HG03135 (cell line): ENCODE measurements around the gene SLC39A7.

Experiments
- ATAC-seq: cut with Tn5 transposase; IDR thresholded peaks from one replicate; pipeline ENCODE4 v1.9.1; 2021; ENCODE audit warnings: mild to moderate bottlenecking, moderate library complexity; ENCODE audit not compliant: unreplicated experiment

SLC39A7 gene

GRCh38 chr6:33200219-33201146 lies at the start of gene SLC39A7, which contains the start of gene RXRB:
TSS of gene SLC39A7 (plus strand) at chr6:33200867. CDS start at chr6:33201246, 379 bp downstream.
TSS of gene RXRB (minus strand) at chr6:33200665. CDS start at chr6:33200476, 189 bp downstream.
- ATAC-seq = peak; percentile 54

GRCh38 chr6:33151050-33151449 lies 49.6 kb upstream of the SLC39A7 start:
- no peak for ATAC-seq

GRCh38 chr6:33154349-33154748 lies 46.3 kb upstream of the SLC39A7 start:
- no peak for ATAC-seq

DNA sequence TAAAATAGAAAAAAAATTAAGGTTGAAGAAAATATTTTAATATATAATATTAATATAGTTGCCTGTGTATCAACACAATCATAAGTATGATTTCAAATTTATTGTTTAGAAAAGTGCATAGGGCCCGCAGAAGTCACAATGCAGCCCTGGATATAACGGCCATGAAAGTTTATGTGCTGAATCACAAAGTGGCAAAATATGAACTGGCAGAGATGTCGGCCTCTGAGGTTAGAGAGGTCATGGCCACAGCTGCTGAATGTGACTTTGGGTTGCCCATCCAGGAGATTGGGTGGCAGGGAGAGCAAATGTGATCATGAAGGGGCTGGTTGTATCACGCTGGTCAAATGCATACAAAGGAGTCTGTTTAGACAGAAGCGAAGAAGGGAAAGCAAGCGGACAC lies 44.1 kb upstream of the SLC39A7 start:
- ATAC-seq = no peak

- no peak for ATAC-seq
These were observed 43.7 kb upstream of the SLC39A7 start for GRCh38 chr6:33156964-33157363.

DNA sequence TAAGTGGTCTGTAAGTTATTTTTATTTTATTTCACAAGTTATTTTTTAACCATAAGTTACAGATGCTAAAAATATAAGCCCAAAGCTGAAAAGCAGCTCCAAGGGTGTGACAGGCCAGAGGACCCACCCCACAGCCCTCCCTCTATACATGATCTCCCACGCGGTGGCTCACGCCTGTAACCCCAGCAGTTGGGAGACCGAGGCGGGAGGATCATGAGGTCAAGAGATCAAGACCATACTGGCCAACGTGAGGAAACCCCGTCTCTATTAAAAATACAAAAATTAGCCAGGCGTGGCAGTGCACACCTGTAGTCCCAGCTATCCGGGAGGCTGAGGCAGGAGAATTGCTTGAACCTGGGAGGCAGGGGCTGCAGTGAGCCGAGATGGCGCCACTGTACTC lies 40.6 kb upstream of the SLC39A7 start:
- no peak for ATAC-seq

- no peak for ATAC-seq
These were observed 39.8 kb upstream of the SLC39A7 start for GRCh38 chr6:33160728-33161344.

- ATAC-seq = no peak
These were observed 39.0 kb upstream of the SLC39A7 start for GRCh38 chr6:33161354-33162331.

DNA sequence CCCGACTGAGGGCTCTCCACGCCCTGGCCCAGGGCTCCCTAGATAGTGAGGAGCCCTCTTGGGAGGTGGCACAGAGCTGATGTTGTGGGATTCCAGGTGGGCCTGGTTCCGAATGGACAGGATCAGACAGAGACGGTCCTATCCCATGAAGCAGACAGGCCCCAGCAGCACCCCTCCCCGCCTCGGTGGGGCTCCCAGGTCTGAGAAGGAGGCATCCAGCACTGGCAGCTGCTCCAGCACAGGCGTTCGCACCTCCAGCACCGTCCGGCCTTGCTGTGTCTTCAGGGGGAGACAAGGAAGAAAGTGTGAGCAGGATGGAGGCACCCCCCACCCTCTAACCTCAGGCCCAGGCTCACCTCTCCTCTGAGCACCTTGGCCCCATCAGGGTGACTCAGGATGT lies 37.1 kb upstream of the SLC39A7 start:
- no peak for ATAC-seq

GRCh38 chr6:33164176-33164575 lies 36.5 kb upstream of the SLC39A7 start:
- ATAC-seq = no peak

GRCh38 chr6:33164665-33165373 lies 35.8 kb upstream of the SLC39A7 start:
- no peak for ATAC-seq

DNA sequence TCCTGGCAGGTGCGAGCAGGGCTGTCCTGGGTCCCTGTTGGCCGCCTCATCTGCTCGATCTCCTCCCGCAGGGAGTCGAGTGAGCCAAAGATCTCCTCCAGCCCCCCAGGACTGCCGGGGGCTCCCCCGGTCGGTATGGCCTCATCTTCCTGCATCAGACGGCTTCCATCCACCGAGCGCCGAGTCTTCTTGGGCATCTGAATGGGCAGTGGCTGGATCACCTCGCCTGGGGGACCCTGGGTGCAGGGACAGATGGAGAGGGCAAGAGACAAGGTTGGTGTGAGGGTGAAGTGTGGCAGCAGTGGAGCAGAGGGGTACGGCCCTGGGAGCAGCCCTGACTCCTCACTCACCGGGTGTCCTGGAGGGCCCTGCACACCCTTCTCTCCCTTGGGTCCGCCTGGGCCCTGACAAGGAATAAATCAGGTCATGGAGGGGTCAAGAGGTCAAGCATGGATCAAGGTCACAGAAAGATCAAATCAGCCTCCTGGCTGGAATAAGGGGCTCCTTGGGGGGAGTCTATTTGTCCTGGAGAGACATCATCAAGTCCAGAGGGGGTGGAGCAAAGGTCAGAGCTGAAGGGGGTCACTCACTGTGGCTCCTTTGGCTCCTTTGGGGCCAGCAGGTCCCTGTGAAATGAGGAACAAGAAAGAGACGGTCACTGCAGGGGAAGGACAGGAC lies 34.9 kb upstream of the SLC39A7 start:
- no peak for ATAC-seq

DNA sequence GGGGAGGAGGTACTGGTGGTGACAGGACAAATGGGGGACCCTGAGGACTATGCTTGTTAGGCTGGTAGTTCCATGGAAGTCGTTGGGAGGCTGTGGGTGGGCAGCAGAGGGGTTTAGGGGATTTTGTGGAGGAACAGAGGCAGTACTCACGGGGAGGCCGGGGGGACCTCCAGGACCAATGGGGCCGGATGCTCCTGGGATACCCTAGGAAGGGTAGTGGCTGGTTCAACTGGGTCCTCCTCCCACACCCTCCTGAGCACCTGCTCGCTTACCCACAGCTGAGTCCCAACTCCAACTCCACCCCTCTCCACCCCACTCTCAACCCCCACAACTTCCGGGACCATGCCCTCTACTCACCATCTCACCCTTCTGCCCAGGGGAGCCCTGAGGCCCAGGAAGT lies 34.3 kb upstream of the SLC39A7 start:
- no peak for ATAC-seq

GRCh38 chr6:33166811-33167210 lies 33.9 kb upstream of the SLC39A7 start:
- no peak for ATAC-seq

GRCh38 chr6:33167374-33168283 lies 33.0 kb upstream of the SLC39A7 start:
- ATAC-seq = no peak

DNA sequence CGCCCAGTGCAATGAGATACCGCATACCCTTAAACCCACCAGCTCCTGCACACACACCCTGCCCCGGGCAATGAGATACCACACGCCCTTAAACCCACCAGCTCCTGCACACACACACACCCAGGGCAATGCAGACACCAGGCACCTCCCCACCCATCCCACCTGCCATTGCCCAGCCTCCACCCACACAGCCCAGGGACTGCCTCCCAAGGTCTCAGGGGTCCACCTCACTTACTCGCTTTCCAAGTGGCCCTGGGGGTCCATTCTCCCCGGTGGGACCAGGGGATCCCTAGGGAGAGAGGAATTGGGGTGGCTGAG lies 32.4 kb upstream of the SLC39A7 start:
- ATAC-seq = no peak

- no peak for ATAC-seq
These were observed 32.0 kb upstream of the SLC39A7 start for GRCh38 chr6:33168639-33169038.

GRCh38 chr6:33169291-33170175 lies 31.1 kb upstream of the SLC39A7 start:
- ATAC-seq = no peak
